ENCODE results near the gene CCSER1. TPM values are rescaled to one million over a fixed set of nuclear protein-coding genes. Genes with fewer than 3 reads are reported as not detected.
"Not testable (repeated sequence)": the region's sequence is repeated elsewhere in the genome, so short reads cannot be mapped to it uniquely, and the experiment has no call there.

Gene CCSER1
- total and polyA plus RNA-seq, 10 donors, result 1.3 to 30.4 (median 20.4) TPM

DNA sequence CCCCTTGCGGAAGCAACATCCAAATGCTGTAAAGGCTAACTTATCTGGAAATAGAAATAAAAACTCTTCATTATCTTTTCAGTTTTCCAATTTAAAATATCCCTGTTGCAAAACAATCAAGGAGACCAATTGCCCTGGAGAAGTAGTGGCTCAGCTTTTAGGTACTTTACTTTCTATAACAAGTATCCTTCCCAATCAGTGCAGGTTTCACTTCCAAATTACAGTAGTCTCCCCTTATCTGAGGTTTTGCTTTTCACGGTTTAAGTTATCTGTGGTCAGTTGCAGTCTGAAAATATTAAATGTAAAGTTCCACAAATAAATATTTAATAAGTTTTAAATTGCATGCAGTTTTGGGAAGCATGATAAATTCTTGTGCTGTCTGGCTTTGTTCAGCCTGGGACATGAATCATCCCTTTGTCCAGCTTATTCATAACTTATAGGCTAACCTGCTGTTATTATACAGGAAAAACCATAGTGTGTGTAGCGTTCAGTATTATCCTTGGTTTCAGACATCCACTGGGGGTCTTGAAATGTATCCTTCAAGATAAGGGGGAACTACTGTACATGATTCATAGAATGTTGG lies 1203.5 kb downstream of the CCSER1 start:
- TF ChIP-seq, protein P1, sequence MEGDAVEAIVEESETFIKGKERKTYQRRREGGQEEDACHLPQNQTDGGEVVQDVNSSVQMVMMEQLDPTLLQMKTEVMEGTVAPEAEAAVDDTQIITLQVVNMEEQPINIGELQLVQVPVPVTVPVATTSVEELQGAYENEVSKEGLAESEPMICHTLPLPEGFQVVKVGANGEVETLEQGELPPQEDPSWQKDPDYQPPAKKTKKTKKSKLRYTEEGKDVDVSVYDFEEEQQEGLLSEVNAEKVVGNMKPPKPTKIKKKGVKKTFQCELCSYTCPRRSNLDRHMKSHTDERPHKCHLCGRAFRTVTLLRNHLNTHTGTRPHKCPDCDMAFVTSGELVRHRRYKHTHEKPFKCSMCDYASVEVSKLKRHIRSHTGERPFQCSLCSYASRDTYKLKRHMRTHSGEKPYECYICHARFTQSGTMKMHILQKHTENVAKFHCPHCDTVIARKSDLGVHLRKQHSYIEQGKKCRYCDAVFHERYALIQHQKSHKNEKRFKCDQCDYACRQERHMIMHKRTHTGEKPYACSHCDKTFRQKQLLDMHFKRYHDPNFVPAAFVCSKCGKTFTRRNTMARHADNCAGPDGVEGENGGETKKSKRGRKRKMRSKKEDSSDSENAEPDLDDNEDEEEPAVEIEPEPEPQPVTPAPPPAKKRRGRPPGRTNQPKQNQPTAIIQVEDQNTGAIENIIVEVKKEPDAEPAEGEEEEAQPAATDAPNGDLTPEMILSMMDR (IDR thresholded peaks at IDR 0.05 in 8 of 11, conservative IDR thresholded peaks at IDR 0.05 in 3 of 11), result no peak
- TF ChIP-seq POLR2A (IDR thresholded peaks at IDR 0.05), result no peak
- TF ChIP-seq POLR2AphosphoS5 (IDR thresholded peaks at IDR 0.05), result no peak
- 85 to 90% (median 88%) methylated on average over 3 of the region's 3 CpGs for WGBS, 5 donors
- intact Hi-C loops (cut with DNase I; ENCODE audit: low total_unique reads), result no loop called here

DNA sequence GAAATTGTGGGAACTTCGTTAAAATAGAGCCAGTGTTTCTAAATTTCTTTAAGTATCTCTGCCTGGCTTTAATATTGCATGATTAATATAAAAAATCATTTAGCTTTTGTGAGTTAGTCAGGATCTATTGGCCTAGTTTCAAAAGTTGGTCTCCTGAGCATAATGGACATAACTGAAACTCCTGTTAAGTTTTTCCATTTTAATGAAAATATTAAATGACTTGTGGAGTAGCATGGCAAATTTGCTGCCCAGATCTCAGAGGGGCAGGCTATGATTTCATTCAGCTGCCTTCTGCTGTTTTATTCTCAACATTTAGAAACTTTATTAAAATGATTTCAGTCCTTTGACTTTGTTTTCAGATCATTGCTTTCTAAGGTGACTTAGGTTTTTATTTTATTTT lies 1213.6 kb downstream of the CCSER1 start:
- Histone ChIP-seq H3K36me3 (no peaks in the 10 kb centered on the region), H3K4me3 (no peak overlapping the region), H3K9me3 (no peaks in the 10 kb centered on the region), H3K27ac (no peak overlapping the region), H3K4me1 (no peaks in the 10 kb centered on the region), H3K27me3 (replicated peaks in 1 of 7) (no peaks in the 10 kb centered on the region)
- intact Hi-C loops (cut with DNase I; ENCODE audit: low total_unique reads), result no loop called here
- WGBS, 5 donors, result 63 to 75% (median 67%) methylated on average over 1 of the region's 1 CpG
- no peak for DNase-seq
- no peak for TF ChIP-seq POLR2AphosphoS5 (IDR thresholded peaks at IDR 0.05)
- TF ChIP-seq POLR2A (IDR thresholded peaks at IDR 0.05), result no peak
- TF ChIP-seq, protein P1 (IDR thresholded peaks at IDR 0.05 in 8 of 11, conservative IDR thresholded peaks at IDR 0.05 in 3 of 11), result no peak

More for the DNA sequence above, 1203.5 kb downstream of the CCSER1 start:
- Histone ChIP-seq H3K36me3 (no peaks in the 10 kb centered on the region), H3K27me3 (replicated peaks in 1 of 7) (no peaks in the 10 kb centered on the region), H3K9me3 (peaks cover 2 to 40% (median 32%) of the 10 kb centered on the region in 8 donors), H3K4me1 (no peaks in the 10 kb centered on the region), H3K27ac (no peak overlapping the region), H3K4me3 (no peak overlapping the region)
- no peak for DNase-seq

DNA sequence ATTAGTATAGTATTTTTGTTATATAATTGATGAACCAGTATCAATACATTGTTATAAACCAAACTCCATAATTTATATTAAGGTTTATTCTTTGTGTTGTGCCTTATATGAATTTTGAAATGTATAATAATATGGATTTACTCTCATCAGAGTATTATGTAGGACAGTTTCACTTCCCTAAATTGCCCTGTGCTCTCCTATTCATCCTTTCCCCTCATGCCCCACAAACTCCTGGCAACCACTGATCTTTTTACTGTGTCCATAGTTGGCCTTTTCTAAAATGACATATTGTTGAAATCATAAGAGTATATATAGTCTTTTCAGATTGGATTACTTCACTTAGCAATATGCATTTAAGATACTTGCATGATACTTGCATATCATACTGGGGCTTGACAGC lies 1218.4 kb downstream of the CCSER1 start:
- TF ChIP-seq POLR2AphosphoS5 (IDR thresholded peaks at IDR 0.05) (no peak), POLR2A (IDR thresholded peaks at IDR 0.05) (no peak)
- TF ChIP-seq, protein P1 (IDR thresholded peaks at IDR 0.05 in 8 of 11, conservative IDR thresholded peaks at IDR 0.05 in 3 of 11), result no peak
- intact Hi-C loops (cut with DNase I; ENCODE audit: low total_unique reads), result no loop called here
- Histone ChIP-seq H3K4me1 (no peaks in the 10 kb centered on the region), H3K9me3 (peaks cover 0 to 9% (median 0%) of the 10 kb centered on the region in 8 donors), H3K4me3 (no peak overlapping the region), H3K36me3 (no peaks in the 10 kb centered on the region), H3K27me3 (replicated peaks in 1 of 7) (no peaks in the 10 kb centered on the region), H3K27ac (no peak overlapping the region)
- no peak for DNase-seq

GRCh38 chr4:91356496-91356895 lies 1229.3 kb downstream of the CCSER1 start:
- intact Hi-C loops (cut with DNase I; ENCODE audit: low total_unique reads); H3K36me3 ChIP-seq; H3K27ac ChIP-seq; H3K27me3 ChIP-seq (replicated peaks in 1 of 7); H3K4me1 ChIP-seq; H3K4me3 ChIP-seq; DNase-seq: not testable (repeated sequence)
- H3K9me3 ChIP-seq, result peaks cover 0 to 35% (median 23%) of the 10 kb centered on the region in 8 donors
- 78 to 89% (median 88%) methylated on average over 4 of the region's 4 CpGs for WGBS, 5 donors

GRCh38 chr4:91358016-91358415 lies 1230.8 kb downstream of the CCSER1 start:
- intact Hi-C loops (cut with DNase I; ENCODE audit: low total_unique reads); H3K4me1 ChIP-seq; H3K4me3 ChIP-seq; H3K27ac ChIP-seq; H3K27me3 ChIP-seq (replicated peaks in 1 of 7); DNase-seq; H3K36me3 ChIP-seq: not testable (repeated sequence)
- peaks cover 0 to 28% (median 16%) of the 10 kb centered on the region in 8 donors for H3K9me3 ChIP-seq
- 67 to 89% (median 70%) methylated on average over 3 of the region's 3 CpGs for WGBS, 5 donors

- H3K36me3 ChIP-seq; H3K27ac ChIP-seq; H3K4me1 ChIP-seq; DNase-seq; H3K27me3 ChIP-seq (replicated peaks in 1 of 7); intact Hi-C loops (cut with DNase I; ENCODE audit: low total_unique reads); H3K4me3 ChIP-seq: not testable (repeated sequence)
- WGBS, 5 donors, result 81 to 95% (median 85%) methylated on average over 13 of the region's 13 CpGs
- peaks cover 0 to 22% (median 11%) of the 10 kb centered on the region in 8 donors for H3K9me3 ChIP-seq
Measured at GRCh38 chr4:91358621-91359020, 1231.4 kb downstream of the CCSER1 start.
